GM12878 (cell line): Measurements from ENCODE around the gene HSPBP1. TPM values are rescaled to one million over a fixed set of nuclear protein-coding genes. Genes with fewer than 3 reads are reported as not detected.

ENCODE experiments used
- ATAC-seq: fragments of 200-7000 bp; cut with Tn5 transposase; 3 replicates; pipeline ENCODE4 v1.9.1; 2020; ENCODE audit warnings: mild to moderate bottlenecking, moderate library complexity
- BruUV-seq: library from RNA; stranded (reverse); fragments of 400-500 nt; replicated peaks from 2 replicates; lab custom pipeline; 2021; lab: Mats Ljungman, UMichigan
- CTCF ChIA-PET: fragments of 300-600 bp; sonication (Branson Sonifier 250); formaldehyde crosslinking; extraction: SDS; loops from one replicate; lab custom pipeline; 2021; ENCODE audit warnings: inconsistent platforms; lab: Yijun Ruan, JAX
- POLR2A ChIA-PET: fragments of 350-600 bp; formaldehyde crosslinking; extraction: SDS; loops from one replicate; lab custom pipeline; 2021; ENCODE audit warnings: inconsistent platforms; lab: Charles Lee
- RAD21 ChIA-PET: fragments of 300-600 bp; sonication (Branson Sonifier 250); formaldehyde crosslinking; loops from one replicate; lab custom pipeline; 2023; ENCODE audit warnings: antibody characterized with exemption; ENCODE audit not compliant: unreplicated experiment; lab: Charles Lee
- SMC1A ChIA-PET: fragments of 300-600 bp; sonication (Branson Sonifier 250); formaldehyde crosslinking; loops from one replicate; lab custom pipeline; 2023; ENCODE audit not compliant: unreplicated experiment, uncharacterized antibody; lab: Charles Lee
- DNase-seq: peaks from one replicate; pipeline ENCODE4 v3.0.0-alpha.2; 2011; ENCODE audit warnings: low read depth, low spot score
- FAIRE-seq: peaks from 3 replicates; lab custom pipeline; 2011; peaks lifted over from hg19 to GRCh38; lab: Jason Lieb, UNC
- H2AFZ ChIP-seq: 2 replicates; pipeline ENCODE4 v1.6.0; 2011; ENCODE audit warnings: low read depth, low read length, control low read depth; ENCODE audit not compliant: control insufficient read depth
- H3K27ac ChIP-seq: 2 replicates; pipeline ENCODE4 v1.5.1; 2011; ENCODE audit warnings: control low read depth; ENCODE audit not compliant: control insufficient read depth, insufficient read depth
- H3K27me3 ChIP-seq, 2 experiments: replicated peaks in 1 of 2; 2 replicates each; pipeline versions ENCODE4 v1.6.0 to v1.6.1; 2011; ENCODE audit warnings: low read length in 1 of 2; ENCODE audit not compliant: control insufficient read depth in 2 of 2, insufficient read depth in 2 of 2
- H3K36me3 ChIP-seq, 2 experiments: 2 replicates each; pipeline ENCODE4 v1.5.1; 2011; ENCODE audit warnings: low read length in 1 of 2; ENCODE audit not compliant: control insufficient read depth in 2 of 2, insufficient read depth in 2 of 2
- H3K4me1 ChIP-seq: 2 replicates; pipeline ENCODE4 v1.6.1; 2011; ENCODE audit warnings: mild to moderate bottlenecking, low read length, moderate library complexity, mixed read lengths; ENCODE audit not compliant: control insufficient read depth, insufficient read depth
- H3K4me2 ChIP-seq: 2 replicates; pipeline ENCODE4 v1.6.0; 2011; ENCODE audit warnings: control low read depth; ENCODE audit not compliant: control insufficient read depth, insufficient read depth
- H3K4me3 ChIP-seq: fragments of 200-600 bp; sonication (generic); 2 replicates; pipeline ENCODE4 v1.5.1; 2016
- H3K79me2 ChIP-seq: 2 replicates; pipeline ENCODE4 v1.6.0; 2011; ENCODE audit warnings: low read length; ENCODE audit not compliant: control insufficient read depth, insufficient read depth
- H3K9ac ChIP-seq: 2 replicates; pipeline ENCODE4 v1.8.0; 2011; ENCODE audit warnings: low read length, control low read depth, mixed read lengths; ENCODE audit not compliant: control insufficient read depth, insufficient read depth
- H3K9me3 ChIP-seq: replicated peaks from 3 replicates; pipeline ENCODE4 v1.5.1; 2011; ENCODE audit warnings: mild to moderate bottlenecking, low read length; ENCODE audit not compliant: control insufficient read depth, insufficient read depth
- H4K20me1 ChIP-seq: 2 replicates; pipeline ENCODE4 v1.6.0; 2011; ENCODE audit not compliant: control insufficient read depth, insufficient read depth
- BACH1 ChIP-seq: fragments of 450-650 bp; IDR thresholded peaks from 2 replicates; pipeline ENCODE4 v1.6.1; 2017; ENCODE audit warnings: mild to moderate bottlenecking, borderline replicate concordance
- CTCF ChIP-seq, 3 experiments: IDR thresholded peaks in 2 of 3; conservative IDR thresholded peaks in 1 of 3; 2 replicates each; pipeline ENCODE4 v1.5.1; 2011; ENCODE audit warnings: low read depth in 3 of 3, low read length in 3 of 3, mild to moderate bottlenecking in 3 of 3, control low read depth in 2 of 3, moderate library complexity in 2 of 3, inconsistent platforms in 1 of 3, mixed read lengths in 1 of 3; ENCODE audit not compliant: control insufficient read depth in 2 of 3, insufficient read depth in 1 of 3; ENCODE audit errors: extremely low read depth in 1 of 3
- EZH2 ChIP-seq: IDR thresholded peaks from 2 replicates; pipeline ENCODE4 v1.6.1; 2012; ENCODE audit warnings: low read depth, mild to moderate bottlenecking, control low read depth, inconsistent platforms, low read length, borderline replicate concordance; ENCODE audit not compliant: control insufficient read depth
- HDAC2 ChIP-seq: fragments of 200-600 bp; sonication (generic); IDR thresholded peaks from 2 replicates; pipeline ENCODE4 v1.6.1; 2017
- NR2C2 ChIP-seq: IDR thresholded peaks from 2 replicates; pipeline ENCODE4 v1.6.1; 2011; ENCODE audit warnings: borderline replicate concordance, low read depth; ENCODE audit not compliant: control insufficient read depth, insufficient read length
- NR2F1 ChIP-seq: fragments of 450-650 bp; conservative IDR thresholded peaks from 2 replicates; pipeline ENCODE4 v1.6.1; 2017; ENCODE audit warnings: mild to moderate bottlenecking
- SUZ12 ChIP-seq: fragments of 200-600 bp; sonication (generic); IDR thresholded peaks from one replicate; pipeline ENCODE4 v1.6.1; 2018; ENCODE audit warnings: antibody characterized with exemption, mild to moderate bottlenecking; ENCODE audit not compliant: unreplicated experiment
- YY1 ChIP-seq: IDR thresholded peaks from 2 replicates; pipeline ENCODE4 v1.6.1; 2011; ENCODE audit warnings: low read depth, mild to moderate bottlenecking, low read length
- ZNF687 ChIP-seq: fragments of 450-650 bp; IDR thresholded peaks from 2 replicates; pipeline ENCODE4 v1.6.1; 2017; ENCODE audit warnings: mild to moderate bottlenecking, moderate library complexity
- WGBS: methylation state at CpG from one replicate; pipeline ENCODE4 v1.1.6; 2016; ENCODE audit warnings: low lambda C conversion rate; ENCODE audit not compliant: insufficient replicate concordance, insufficient coverage; ENCODE audit errors: missing lambda C conversion rate; 5-methylcytosine and 5-hydroxymethylcytosine counted together
- in situ Hi-C: fragments of 300-500 bp; cut with MboI; formaldehyde crosslinking; loops from 9 replicates; pipeline ENCODE4 v1.14.3; 2018; ENCODE audit warnings: mixed read lengths
- intact Hi-C: fragments of 100-400 bp; cut with micrococcal nuclease; formaldehyde crosslinking; loops from one replicate; pipeline ENCODE4 v1.14.2; 2022; ENCODE audit not compliant: unreplicated experiment
- polyA plus RNA-seq, 11 experiments: library from polyadenylated mRNA; depleted of rRNA in 4 of 11; unstranded in 6 of 11; stranded (reverse) in 5 of 11; fragments of >200 nt; fragmentation: Nextera tagmentation in 4 of 11; fragmentation: Illumina TruSeq in 1 of 11; extraction: Ambion mirVana in 4 of 11; extraction: Trizol in 1 of 11; gene quantifications; 1 replicate in 1 of 11; 2 replicates in 10 of 11; pipeline versions ENCODE4 v1.2.1 to v1.2.3, GENCODE V29; 2011 to 2016; ENCODE audit warnings: inconsistent platforms in 2 of 11, missing spikeins in 2 of 11, low read depth in 1 of 11
- total RNA-seq, 4 experiments: library from RNA; depleted of rRNA in 3 of 4; stranded (reverse); fragments of >200 nt in 3 of 4; fragmentation: Illumina TruSeq in 1 of 4; extraction: Trizol in 1 of 4; gene quantifications; 2 replicates each; pipeline versions ENCODE4 v1.2.1 to v1.2.3, GENCODE V29; 2013 to 2021

HSPBP1 gene
- total and polyA plus RNA-seq, 10 of the 15 experiments (the other 5 are each of a cell fraction or from before 2014, with no cell fraction given), result 0.18 to 83.3 (median 23.0) TPM

DNA sequence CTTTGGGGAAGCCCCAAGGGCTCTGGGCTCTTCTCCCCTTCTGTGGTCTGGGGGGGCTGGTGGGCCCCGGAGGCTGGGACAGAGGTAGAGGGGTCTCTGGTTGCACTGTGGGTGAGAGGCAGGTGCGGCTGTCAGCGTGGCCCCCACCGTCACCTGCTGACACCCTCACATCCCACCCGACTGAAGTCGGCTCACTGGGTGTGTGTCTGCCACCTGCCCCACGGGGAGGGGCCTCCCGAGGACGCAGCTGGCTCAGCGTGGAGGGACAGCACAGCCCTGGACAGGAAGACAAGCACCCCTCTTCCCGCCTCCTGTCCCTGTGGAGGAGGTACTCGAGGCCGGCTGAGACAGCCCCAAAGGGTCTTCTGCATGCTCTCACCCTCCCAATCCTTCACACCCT, 49.1 kb downstream of the HSPBP1 start:
- H4K20me1 ChIP-seq, result peaks cover 3% of the 10 kb centered on the region; the same call in 1 of the 2 replicates

More for the DNA sequence above, 49.1 kb downstream of the HSPBP1 start:
- no peak overlapping the region for H3K4me3 ChIP-seq
- ChIA-PET RAD21 (no interaction called here), SMC1A (no interaction called here), POLR2A (no interaction called here), CTCF (no interaction called here)
- 70% methylated on average over 2 of the region's 13 CpGs for whole genome bisulfite sequencing
- H3K4me1 ChIP-seq, result no peaks in the 10 kb centered on the region
- in situ Hi-C loops, result no loop called here
- ATAC-seq (no peak), DNase-seq (no peak), FAIRE-seq (no peak)
- intact Hi-C loops, result no loop called here
- no peaks in the 10 kb centered on the region for H3K79me2 ChIP-seq
- no peak overlapping the region for H3K9ac ChIP-seq
- no peak for TF ChIP-seq ZNF687
- TF ChIP-seq NR2F1, result no peak
- no peak for TF ChIP-seq HDAC2
- no peak for TF ChIP-seq NR2C2
- TF ChIP-seq CTCF (IDR thresholded peaks at IDR 0.05 in 2 of 3, conservative IDR thresholded peaks at IDR 0.05 in 1 of 3; ENCODE audit: control insufficient read depth in 2 of 3, extremely low read depth in 1 of 3, insufficient read depth in 1 of 3, low read depth in 3 of 3, low read length in 3 of 3), result no peak
- no peak for TF ChIP-seq SUZ12
- TF ChIP-seq BACH1, result no peak
- no peak for TF ChIP-seq EZH2
- TF ChIP-seq YY1, result no peak
- no peak overlapping the region for H2AFZ ChIP-seq
- no TSS peak for BruUV-seq
- peaks cover 21 to 44% of the 10 kb centered on the region in 2 experiments; a peak in 3 of 4 replicates for H3K36me3 ChIP-seq
- no peak overlapping the region for H3K27ac ChIP-seq
- H3K27me3 ChIP-seq, result no peaks in the 10 kb centered on the region
- H3K9me3 ChIP-seq, result no peaks in the 10 kb centered on the region
- no peak overlapping the region for H3K4me2 ChIP-seq
